ENCODE data around the gene BAIAP2L2.

Gene BAIAP2L2

DNA sequence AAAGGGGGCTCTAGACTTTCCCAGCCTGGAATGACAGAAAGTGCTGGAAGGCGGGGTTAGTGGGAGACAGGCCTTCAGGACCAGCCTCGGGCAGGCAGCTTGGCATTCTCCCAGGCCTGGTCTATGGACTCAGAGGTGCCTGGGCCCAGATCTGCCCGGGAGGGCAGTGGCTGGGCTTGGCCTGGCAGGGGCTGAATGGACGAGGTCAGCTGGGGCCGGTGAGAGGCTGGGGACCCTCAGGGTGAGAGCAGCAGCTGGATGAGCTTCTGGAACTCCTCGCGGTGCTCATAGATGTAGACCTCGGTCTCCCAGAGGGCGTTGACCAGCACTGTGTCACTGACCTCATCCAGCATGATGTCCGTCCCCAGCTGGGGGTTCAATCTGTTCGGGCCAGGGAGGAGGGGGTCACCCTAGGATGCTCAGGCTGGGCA, 1.5 kb upstream of the BAIAP2L2 start:
- Histone ChIP-seq H3K9me3 (ENCODE audit: control insufficient read depth, insufficient read depth, low read length) (no peaks in the 10 kb centered on the region), H3K9me2 (replicated peaks; ENCODE audit: control insufficient read depth, low read length) (no peaks in the 10 kb centered on the region), H3K27me3 (ENCODE audit: control insufficient read depth, low read length) (no peaks in the 10 kb centered on the region), H3K4me2 (ENCODE audit: low read length) (no peak overlapping the region), H3K27ac (ENCODE audit: low read depth, low read length) (no peak overlapping the region), H3K4me1 (ENCODE audit: control insufficient read depth, low read length) (no peaks in the 10 kb centered on the region), H3K4me3 (ENCODE audit: low read length) (no peak overlapping the region), H3F3A (ENCODE audit: control insufficient read depth, insufficient read depth) (no peaks in the 10 kb centered on the region), H4K20me1 (ENCODE audit: control insufficient read depth, insufficient read depth, low read depth, low read length) (no peaks in the 10 kb centered on the region), H3K79me2 (ENCODE audit: control insufficient read depth, low read length) (no peaks in the 10 kb centered on the region), H3K36me3 (ENCODE audit: control insufficient read depth, low read length) (no peaks in the 10 kb centered on the region)
- TF ChIP-seq EZH2phosphoT487 (IDR thresholded peaks at IDR 0.05; ENCODE audit: borderline replicate concordance, low read length) = no peak
- TF ChIP-seq, protein P1, sequence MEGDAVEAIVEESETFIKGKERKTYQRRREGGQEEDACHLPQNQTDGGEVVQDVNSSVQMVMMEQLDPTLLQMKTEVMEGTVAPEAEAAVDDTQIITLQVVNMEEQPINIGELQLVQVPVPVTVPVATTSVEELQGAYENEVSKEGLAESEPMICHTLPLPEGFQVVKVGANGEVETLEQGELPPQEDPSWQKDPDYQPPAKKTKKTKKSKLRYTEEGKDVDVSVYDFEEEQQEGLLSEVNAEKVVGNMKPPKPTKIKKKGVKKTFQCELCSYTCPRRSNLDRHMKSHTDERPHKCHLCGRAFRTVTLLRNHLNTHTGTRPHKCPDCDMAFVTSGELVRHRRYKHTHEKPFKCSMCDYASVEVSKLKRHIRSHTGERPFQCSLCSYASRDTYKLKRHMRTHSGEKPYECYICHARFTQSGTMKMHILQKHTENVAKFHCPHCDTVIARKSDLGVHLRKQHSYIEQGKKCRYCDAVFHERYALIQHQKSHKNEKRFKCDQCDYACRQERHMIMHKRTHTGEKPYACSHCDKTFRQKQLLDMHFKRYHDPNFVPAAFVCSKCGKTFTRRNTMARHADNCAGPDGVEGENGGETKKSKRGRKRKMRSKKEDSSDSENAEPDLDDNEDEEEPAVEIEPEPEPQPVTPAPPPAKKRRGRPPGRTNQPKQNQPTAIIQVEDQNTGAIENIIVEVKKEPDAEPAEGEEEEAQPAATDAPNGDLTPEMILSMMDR (IDR thresholded peaks at IDR 0.05; ENCODE audit: low read depth, low read length, poor library complexity, severe bottlenecking) = no peak

DNA sequence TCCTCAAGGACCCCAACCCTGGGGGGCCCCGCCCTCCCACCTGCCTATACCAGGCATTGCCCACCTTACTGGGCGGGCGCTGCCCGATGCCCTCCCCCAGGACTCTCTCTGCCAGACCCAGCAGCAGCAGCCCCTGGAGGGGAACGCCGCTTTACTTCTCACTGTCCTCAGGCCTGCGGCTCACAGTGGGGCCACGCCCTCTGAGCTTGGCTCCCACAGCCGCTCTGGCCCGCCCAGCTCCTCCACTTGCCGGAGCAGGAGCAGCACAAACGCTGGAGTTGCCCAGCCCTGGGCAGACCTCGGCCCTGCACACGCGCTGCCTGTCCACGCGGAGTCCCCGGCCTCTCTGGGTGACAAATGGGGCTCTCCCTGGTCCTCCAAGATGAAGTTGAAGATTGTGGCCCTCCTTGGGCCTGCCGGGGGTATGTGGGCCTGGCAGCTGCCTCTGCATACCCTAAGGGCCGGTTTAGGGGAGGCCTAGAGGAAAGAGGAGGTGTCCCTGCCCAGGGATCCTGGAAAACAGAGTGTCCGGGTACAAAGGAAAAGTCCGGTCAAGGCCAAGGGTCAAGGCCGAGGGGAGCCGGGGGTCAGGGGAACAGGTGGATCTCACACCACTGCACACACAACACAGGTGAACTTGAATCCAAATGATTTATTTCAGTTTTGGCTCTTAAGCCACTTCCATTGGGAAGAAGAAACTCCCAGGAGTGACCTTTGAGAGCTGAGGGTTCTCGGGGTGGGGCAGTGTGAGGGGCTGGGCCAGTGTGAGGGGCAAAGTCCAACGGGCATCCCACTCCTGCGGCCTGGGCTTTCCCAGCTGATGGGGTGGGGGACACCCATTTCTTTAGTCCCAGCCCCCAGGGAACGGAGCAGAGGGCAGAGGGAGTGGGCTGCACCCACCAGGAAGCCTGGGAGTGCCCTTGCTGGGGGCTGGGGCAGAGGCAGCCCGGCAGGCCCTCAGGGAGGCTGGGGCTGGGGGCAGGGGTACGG, 674 bp upstream of the BAIAP2L2 start:
- Histone ChIP-seq H3K27me3 (ENCODE audit: control insufficient read depth, low read length) (no peaks in the 10 kb centered on the region), H3K36me3 (ENCODE audit: control insufficient read depth, low read length) (no peaks in the 10 kb centered on the region), H3K27ac (ENCODE audit: low read depth, low read length) (no peak overlapping the region), H3K4me2 (ENCODE audit: low read length) (no peak overlapping the region), H3K4me1 (ENCODE audit: control insufficient read depth, low read length) (no peaks in the 10 kb centered on the region), H3K9me2 (replicated peaks; ENCODE audit: control insufficient read depth, low read length) (no peaks in the 10 kb centered on the region), H4K20me1 (ENCODE audit: control insufficient read depth, insufficient read depth, low read depth, low read length) (no peaks in the 10 kb centered on the region), H3F3A (ENCODE audit: control insufficient read depth, insufficient read depth) (no peaks in the 10 kb centered on the region), H3K4me3 (ENCODE audit: low read length) (no peak overlapping the region), H3K79me2 (ENCODE audit: control insufficient read depth, low read length) (no peaks in the 10 kb centered on the region), H3K9me3 (ENCODE audit: control insufficient read depth, insufficient read depth, low read length) (no peaks in the 10 kb centered on the region)
- TF ChIP-seq, protein P1 (IDR thresholded peaks at IDR 0.05; ENCODE audit: low read depth, low read length, poor library complexity, severe bottlenecking) = no peak
- no peak for TF ChIP-seq EZH2phosphoT487 (IDR thresholded peaks at IDR 0.05; ENCODE audit: borderline replicate concordance, low read length)

DNA sequence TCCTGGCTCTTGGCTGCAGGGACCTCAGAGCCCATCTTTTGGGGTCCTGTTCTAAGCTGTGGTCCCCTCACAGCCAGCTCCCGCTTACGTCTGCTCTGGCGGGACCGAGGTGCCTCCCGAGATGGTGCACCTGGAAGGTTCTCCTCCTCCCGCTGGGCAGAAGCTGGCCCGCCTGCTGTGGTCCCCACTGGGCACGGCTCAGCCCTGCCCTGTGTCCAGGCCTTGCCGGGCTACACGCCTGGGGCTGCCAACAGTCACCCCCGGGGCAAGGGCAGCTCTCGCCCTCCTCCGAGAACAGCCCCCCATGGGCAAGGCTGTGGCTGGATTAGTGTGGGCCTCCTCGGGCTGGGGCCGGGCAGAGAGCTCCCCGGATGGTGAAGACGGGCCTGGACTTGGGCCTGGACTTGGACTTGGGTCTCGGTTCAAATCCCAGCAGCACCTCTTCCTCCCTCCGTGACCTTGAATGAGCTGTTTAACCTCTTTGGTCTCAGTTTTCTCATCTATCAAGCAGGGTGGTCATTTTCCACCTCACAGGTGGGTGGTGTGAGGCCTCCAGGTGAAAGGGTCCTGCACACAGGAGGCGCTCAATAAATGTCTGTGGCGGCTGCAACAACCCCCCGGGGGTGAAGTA, 998 bp downstream of the BAIAP2L2 start:
- Histone ChIP-seq H3K4me1 (ENCODE audit: control insufficient read depth, low read length) (no peaks in the 10 kb centered on the region), H3K36me3 (ENCODE audit: control insufficient read depth, low read length) (no peaks in the 10 kb centered on the region), H4K20me1 (ENCODE audit: control insufficient read depth, insufficient read depth, low read depth, low read length) (no peaks in the 10 kb centered on the region), H3K4me3 (ENCODE audit: low read length) (no peak overlapping the region), H3K9me2 (replicated peaks; ENCODE audit: control insufficient read depth, low read length) (no peaks in the 10 kb centered on the region), H3K79me2 (ENCODE audit: control insufficient read depth, low read length) (no peaks in the 10 kb centered on the region), H3K4me2 (ENCODE audit: low read length) (no peak overlapping the region), H3F3A (ENCODE audit: control insufficient read depth, insufficient read depth) (no peaks in the 10 kb centered on the region), H3K9me3 (ENCODE audit: control insufficient read depth, insufficient read depth, low read length) (no peaks in the 10 kb centered on the region), H3K27ac (ENCODE audit: low read depth, low read length) (no peak overlapping the region), H3K27me3 (ENCODE audit: control insufficient read depth, low read length) (no peaks in the 10 kb centered on the region)
- TF ChIP-seq EZH2phosphoT487 (IDR thresholded peaks at IDR 0.05; ENCODE audit: borderline replicate concordance, low read length) = no peak
- TF ChIP-seq, protein P1 (IDR thresholded peaks at IDR 0.05; ENCODE audit: low read depth, low read length, poor library complexity, severe bottlenecking) = no peak

Data from DOHH2 (cell line).